ENCODE measurements around the gene NWD2.

DNA sequence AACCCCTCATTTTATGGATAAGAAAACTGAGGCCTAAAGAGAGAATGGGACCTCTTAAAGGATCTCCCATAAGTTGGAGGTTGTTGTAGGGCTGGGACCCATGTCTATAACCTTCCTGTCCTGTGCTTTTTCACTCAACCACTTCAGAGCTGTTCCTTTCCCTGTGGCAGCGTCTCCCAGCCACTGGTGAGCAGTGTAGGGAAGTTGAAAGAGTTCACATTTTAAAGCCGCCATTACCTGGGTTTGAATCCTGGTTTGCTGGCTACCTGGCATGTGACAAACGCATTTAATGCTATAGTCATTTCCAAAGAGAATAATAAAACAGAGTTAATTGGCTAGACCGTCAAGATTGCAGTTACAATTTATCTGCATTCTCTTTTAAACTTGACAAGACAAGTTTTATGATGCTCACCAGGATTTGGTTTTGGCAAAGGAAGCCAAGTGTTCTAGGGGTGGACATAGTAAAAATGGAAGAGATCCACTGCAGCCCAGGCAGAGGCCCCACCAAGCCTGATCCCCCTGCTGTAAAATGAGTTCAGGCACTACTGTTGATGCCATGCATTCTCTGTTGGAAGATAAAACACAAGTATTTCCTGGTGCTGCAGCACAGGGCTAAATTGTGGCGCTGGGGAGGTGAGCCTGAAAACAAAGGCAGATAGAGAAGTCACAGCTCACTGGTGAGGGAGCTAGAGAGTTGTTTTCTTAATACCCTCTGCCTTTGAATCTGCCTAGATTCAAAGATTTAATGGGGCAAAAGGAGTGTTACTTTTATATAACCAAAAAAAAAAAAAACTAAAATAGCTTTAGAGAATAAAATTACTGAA lies 218.7 kb downstream of the NWD2 start:
- no peak for TF ChIP-seq ZNF645 (tag by site-specific recombination; IDR thresholded peaks at IDR 0.05)
- no peak for TF ChIP-seq CTCF (tag by site-specific recombination; IDR thresholded peaks at IDR 0.05)
- no peak for TF ChIP-seq REST (tag by site-specific recombination; IDR thresholded peaks at IDR 0.05)
- no peak for TF ChIP-seq ZNF350 (tag by site-specific recombination; IDR thresholded peaks at IDR 0.05)
- TF ChIP-seq, protein P1, sequence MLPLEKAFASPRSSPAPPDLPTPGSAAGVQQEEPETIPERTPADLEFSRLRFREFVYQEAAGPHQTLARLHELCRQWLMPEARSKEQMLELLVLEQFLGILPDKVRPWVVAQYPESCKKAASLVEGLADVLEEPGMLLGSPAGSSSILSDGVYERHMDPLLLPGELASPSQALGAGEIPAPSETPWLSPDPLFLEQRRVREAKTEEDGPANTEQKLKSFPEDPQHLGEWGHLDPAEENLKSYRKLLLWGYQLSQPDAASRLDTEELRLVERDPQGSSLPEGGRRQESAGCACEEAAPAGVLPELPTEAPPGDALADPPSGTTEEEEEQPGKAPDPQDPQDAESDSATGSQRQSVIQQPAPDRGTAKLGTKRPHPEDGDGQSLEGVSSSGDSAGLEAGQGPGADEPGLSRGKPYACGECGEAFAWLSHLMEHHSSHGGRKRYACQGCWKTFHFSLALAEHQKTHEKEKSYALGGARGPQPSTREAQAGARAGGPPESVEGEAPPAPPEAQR (tag by site-specific recombination; IDR thresholded peaks at IDR 0.05), result no peak
- TF ChIP-seq TCF7L2 (IDR thresholded peaks at IDR 0.05; ENCODE audit: borderline replicate concordance, low read depth, low read length), result no peak
- no peak for TF ChIP-seq ZBTB8A (tag by site-specific recombination; IDR thresholded peaks at IDR 0.05)
- TF ChIP-seq ZBTB6 (tag by site-specific recombination; IDR thresholded peaks at IDR 0.05), result no peak
- TF ChIP-seq ZNF548 (tag by site-specific recombination; IDR thresholded peaks at IDR 0.05), result no peak
- TF ChIP-seq, protein P2, sequence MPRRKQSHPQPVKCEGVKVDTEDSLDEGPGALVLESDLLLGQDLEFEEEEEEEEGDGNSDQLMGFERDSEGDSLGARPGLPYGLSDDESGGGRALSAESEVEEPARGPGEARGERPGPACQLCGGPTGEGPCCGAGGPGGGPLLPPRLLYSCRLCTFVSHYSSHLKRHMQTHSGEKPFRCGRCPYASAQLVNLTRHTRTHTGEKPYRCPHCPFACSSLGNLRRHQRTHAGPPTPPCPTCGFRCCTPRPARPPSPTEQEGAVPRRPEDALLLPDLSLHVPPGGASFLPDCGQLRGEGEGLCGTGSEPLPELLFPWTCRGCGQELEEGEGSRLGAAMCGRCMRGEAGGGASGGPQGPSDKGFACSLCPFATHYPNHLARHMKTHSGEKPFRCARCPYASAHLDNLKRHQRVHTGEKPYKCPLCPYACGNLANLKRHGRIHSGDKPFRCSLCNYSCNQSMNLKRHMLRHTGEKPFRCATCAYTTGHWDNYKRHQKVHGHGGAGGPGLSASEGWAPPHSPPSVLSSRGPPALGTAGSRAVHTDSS (tag by site-specific recombination; IDR thresholded peaks at IDR 0.05), result no peak
- TF ChIP-seq BCL11A (tag by site-specific recombination; IDR thresholded peaks at IDR 0.05; ENCODE audit: low read depth), result no peak
- no peak for TF ChIP-seq MYNN (tag by site-specific recombination; IDR thresholded peaks at IDR 0.05; ENCODE audit: borderline replicate concordance)
- TF ChIP-seq ZNF223 (tag by site-specific recombination; IDR thresholded peaks at IDR 0.05), result no peak
- no peak for TF ChIP-seq KLF8 (tag by site-specific recombination; IDR thresholded peaks at IDR 0.05)
